ENCODE results near the gene GNG2. TPM values are rescaled to one million over a fixed set of nuclear protein-coding genes. Genes with fewer than 3 reads are reported as not detected.

The GNG2 gene
- total and polyA plus RNA-seq, 10 of the 15 experiments (the other 5 are each of a cell fraction or from before 2014, with no cell fraction given), result 31.6 to 114 (median 66.4) TPM

GRCh38 chr14:52010173-52010693 lies 149.8 kb downstream of the GNG2 start (continued):
- no peak for TF ChIP-seq SPI1 (IDR thresholded peaks at IDR 0.05; ENCODE audit: borderline replicate concordance, insufficient read depth, low read depth, low read length)
- TF ChIP-seq NFXL1 (IDR thresholded peaks at IDR 0.05; ENCODE audit: borderline replicate concordance), result no peak

GRCh38 chr14:52011523-52011922 lies 151.1 kb downstream of the GNG2 start:
- Histone ChIP-seq H3K4me3 (no peak overlapping the region), H2AFZ (ENCODE audit: control insufficient read depth, low read depth, low read length) (no peak overlapping the region), H3K4me1 (ENCODE audit: control insufficient read depth, insufficient read depth, low read length) (no peaks in the 10 kb centered on the region), H4K20me1 (ENCODE audit: control insufficient read depth, insufficient read depth) (no peaks in the 10 kb centered on the region), H3K27ac (ENCODE audit: control insufficient read depth, insufficient read depth) (no peak overlapping the region), H3K4me2 (ENCODE audit: control insufficient read depth, insufficient read depth) (no peak overlapping the region), H3K36me3 (ENCODE audit: control insufficient read depth in 2 of 2, insufficient read depth in 2 of 2, low read length in 1 of 2) (peaks cover 15 to 23% of the 10 kb centered on the region in 2 experiments; a peak in 3 of 4 replicates), H3K9me3 (replicated peaks; ENCODE audit: control insufficient read depth, insufficient read depth, low read length) (no peaks in the 10 kb centered on the region), H3K27me3 (replicated peaks in 1 of 2; ENCODE audit: control insufficient read depth in 2 of 2, insufficient read depth in 2 of 2, low read length in 1 of 2) (no peaks in the 10 kb centered on the region), H3K9ac (ENCODE audit: control insufficient read depth, insufficient read depth, low read length) (no peak overlapping the region), H3K79me2 (ENCODE audit: control insufficient read depth, insufficient read depth, low read length) (no peaks in the 10 kb centered on the region)
- no peak for DNase-seq (ENCODE audit: low read depth, low spot score)
- no peak for TF ChIP-seq SMAD5 (IDR thresholded peaks at IDR 0.05; ENCODE audit: low read depth)
- no peak for TF ChIP-seq YY1 (IDR thresholded peaks at IDR 0.05; ENCODE audit: low read depth, low read length)
- TF ChIP-seq NFIC (IDR thresholded peaks at IDR 0.05; ENCODE audit: low read depth, low read length), result no peak
- TF ChIP-seq GATAD2B (conservative IDR thresholded peaks at IDR 0.05; ENCODE audit: low read depth), result no peak
- no peak for TF ChIP-seq TCF3 (IDR thresholded peaks at IDR 0.05; ENCODE audit: borderline replicate concordance, insufficient read depth, low read depth, low read length)
- TF ChIP-seq RCOR1 (conservative IDR thresholded peaks at IDR 0.05; ENCODE audit: low read depth, low read length), result no peak
- TF ChIP-seq CBX5 (IDR thresholded peaks at IDR 0.05; ENCODE audit: low read depth), result no peak
- TF ChIP-seq SIN3A (IDR thresholded peaks at IDR 0.05; ENCODE audit: low read depth, low read length), result no peak
- no peak for TF ChIP-seq BACH1 (IDR thresholded peaks at IDR 0.05; ENCODE audit: borderline replicate concordance)
- no peak for TF ChIP-seq WRNIP1 (IDR thresholded peaks at IDR 0.05; ENCODE audit: borderline replicate concordance, low read depth, low read length)
- no peak for TF ChIP-seq E2F4 (IDR thresholded peaks at IDR 0.05; ENCODE audit: low read depth, low read length)
- TF ChIP-seq TCF12 (IDR thresholded peaks at IDR 0.05; ENCODE audit: low read depth, low read length), result no peak
- TF ChIP-seq EED (IDR thresholded peaks at IDR 0.05; ENCODE audit: low read depth), result no peak
- ChIA-PET SMC1A (ENCODE audit: uncharacterized antibody, unreplicated experiment) (no interaction called here), POLR2A (no interaction called here), RAD21 (ENCODE audit: unreplicated experiment) (no interaction called here), CTCF (interaction anchor here (2.8 kb wide), 1 partner anchor 16 kb away, joined by 12 read pairs; no protein-coding TSS in a partner anchor)
- intact Hi-C loops (cut with micrococcal nuclease; ENCODE audit: unreplicated experiment) (no loop called here), in situ Hi-C loops (cut with MboI) (no loop called here)
- BruUV-seq (replicated peaks), result no TSS peak
- no peak for ATAC-seq
- 98% methylated on average over 9 of the region's 9 CpGs for WGBS (ENCODE audit: insufficient coverage, insufficient replicate concordance, low lambda C conversion rate, missing lambda C conversion rate)
- FAIRE-seq, result no peak
